ENCODE measurements around the gene USP24. TPM values are rescaled to one million over a fixed set of nuclear protein-coding genes. Genes with fewer than 3 reads are reported as not detected.

USP24 gene
- total RNA-seq, 4 donors from 2014 or later: 68.2 to 137 (median 96.1) TPM

DNA sequence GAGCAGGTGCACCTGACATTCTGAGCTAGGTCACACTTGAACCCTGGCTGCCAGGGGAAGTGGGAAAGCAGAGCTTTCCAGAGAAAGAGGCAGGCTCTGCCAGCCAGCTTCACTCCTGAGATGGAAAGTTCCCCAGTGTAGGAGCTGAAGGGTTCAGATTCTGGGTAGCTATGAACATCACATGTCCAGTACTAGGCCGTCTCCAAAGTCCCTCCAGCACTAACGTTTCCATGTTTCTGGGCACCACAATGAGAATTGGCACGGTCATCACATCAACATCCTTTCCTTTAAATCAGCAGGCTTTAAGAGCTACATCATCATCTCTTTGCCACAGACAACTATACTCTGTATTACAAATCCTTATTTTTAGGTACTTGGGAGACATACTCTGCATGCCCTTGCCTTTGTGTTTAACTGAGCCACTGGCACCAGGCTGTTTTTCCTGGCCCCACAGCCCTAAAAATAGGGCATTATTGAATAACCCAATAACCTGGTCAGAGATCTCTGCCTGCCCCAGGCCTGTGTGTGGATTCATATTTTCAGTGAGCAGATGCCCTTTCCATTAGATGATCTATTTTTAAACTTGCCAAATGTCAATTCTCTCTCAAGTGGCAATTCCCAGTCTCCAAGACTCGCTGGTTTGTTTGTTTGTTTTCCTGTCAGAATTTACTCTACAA lies 35.4 kb upstream of the USP24 start:
- TF ChIP-seq, protein P1, sequence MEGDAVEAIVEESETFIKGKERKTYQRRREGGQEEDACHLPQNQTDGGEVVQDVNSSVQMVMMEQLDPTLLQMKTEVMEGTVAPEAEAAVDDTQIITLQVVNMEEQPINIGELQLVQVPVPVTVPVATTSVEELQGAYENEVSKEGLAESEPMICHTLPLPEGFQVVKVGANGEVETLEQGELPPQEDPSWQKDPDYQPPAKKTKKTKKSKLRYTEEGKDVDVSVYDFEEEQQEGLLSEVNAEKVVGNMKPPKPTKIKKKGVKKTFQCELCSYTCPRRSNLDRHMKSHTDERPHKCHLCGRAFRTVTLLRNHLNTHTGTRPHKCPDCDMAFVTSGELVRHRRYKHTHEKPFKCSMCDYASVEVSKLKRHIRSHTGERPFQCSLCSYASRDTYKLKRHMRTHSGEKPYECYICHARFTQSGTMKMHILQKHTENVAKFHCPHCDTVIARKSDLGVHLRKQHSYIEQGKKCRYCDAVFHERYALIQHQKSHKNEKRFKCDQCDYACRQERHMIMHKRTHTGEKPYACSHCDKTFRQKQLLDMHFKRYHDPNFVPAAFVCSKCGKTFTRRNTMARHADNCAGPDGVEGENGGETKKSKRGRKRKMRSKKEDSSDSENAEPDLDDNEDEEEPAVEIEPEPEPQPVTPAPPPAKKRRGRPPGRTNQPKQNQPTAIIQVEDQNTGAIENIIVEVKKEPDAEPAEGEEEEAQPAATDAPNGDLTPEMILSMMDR (IDR thresholded peaks at IDR 0.05; ENCODE audit: low read depth): no peak

DNA sequence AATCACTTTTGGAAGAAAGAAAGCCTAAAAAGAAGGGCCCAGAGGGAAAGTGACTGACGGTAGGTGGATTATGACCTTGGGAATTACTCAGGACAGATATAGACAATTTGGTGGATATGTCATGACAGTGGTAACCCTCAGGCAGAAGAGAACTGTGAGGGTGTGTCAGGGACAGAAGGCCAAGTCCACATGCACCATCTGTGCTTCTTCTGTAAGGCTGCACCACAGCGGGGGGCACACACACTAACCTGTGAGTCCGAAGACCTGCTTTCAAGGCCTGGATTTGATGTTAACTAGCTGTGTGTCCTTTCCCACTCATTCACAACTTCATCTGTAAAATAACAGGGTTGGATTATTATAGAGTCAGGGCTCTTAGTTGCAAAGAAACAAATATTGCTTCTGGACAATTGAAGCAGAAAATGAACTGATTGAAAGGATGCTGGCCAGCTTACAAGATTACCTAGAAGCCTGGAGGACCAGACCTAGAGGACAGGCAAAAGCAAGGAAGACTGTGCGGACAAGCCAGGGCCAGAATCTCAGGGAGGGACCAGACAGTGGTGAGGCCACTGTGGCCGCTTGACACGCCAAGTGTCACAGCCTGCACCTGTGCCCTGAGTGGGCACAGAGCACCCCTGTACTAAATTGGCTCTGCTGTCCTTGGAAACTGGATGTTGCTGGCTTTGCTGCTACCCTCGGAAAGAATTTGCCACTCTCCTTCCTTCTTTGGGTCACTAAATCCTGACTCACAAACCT lies 34.7 kb upstream of the USP24 start:
- TF ChIP-seq, protein P1 (IDR thresholded peaks at IDR 0.05; ENCODE audit: low read depth): no peak

DNA sequence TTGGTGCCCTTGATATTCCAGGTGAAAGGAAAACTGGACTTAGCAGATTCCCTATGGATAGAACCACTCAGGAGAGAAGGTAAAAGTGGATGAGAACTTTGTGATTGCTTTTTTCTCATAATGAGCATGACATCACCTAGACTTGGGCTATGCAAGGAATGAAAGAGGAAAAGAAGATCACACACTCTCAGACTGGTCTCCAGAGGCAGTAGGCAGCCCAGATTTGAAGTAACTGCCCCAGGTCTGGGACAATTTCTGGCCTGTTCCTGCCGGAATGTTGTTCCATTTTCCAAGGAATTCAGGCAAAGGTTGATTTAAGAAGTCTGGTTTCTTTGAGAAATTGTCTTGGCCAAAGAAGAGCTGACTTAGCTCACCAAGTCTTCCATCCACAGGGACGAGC lies 31.7 kb upstream of the USP24 start:
- TF ChIP-seq, protein P1 (IDR thresholded peaks at IDR 0.05; ENCODE audit: low read depth): no peak

DNA sequence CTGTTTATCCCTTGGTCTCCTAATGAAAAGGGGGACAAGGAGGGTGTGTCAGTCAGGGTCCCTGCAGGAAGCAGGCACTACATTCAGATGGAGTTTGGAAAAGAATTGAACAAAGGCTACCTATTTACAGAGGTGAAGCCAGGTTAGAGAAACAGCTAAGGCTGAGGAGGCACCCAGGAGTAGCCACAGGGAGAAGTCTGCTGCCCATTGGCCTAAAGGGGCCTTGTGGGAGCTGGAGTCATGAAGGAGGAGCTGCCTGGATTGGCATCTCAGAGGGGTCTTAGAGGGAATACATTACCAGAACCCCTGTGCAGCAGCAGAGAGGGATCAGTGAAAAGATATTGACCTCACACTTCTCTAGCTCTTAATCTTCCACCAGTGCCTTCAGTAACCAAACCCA lies 31.2 kb upstream of the USP24 start:
- TF ChIP-seq, protein P1 (IDR thresholded peaks at IDR 0.05; ENCODE audit: low read depth): no peak

DNA sequence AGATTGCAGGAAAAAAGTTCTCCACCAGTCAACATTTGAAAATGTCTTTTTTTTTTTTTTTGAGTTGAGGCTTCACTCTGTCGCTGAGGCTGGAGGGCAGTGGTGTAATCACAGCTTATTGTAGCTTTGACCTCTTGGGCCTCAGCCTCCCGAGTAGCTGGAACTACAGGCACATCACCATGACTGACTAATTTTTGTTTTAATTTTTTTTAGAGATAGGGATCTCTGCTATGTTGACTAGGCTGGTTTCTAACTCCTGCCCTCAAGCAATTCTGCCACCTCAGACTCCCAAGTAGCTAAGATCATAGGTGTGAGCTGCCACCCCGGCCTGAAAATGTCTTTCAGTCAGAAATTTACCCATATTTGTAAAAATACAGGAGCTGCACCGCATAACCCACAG lies 30.6 kb upstream of the USP24 start:
- TF ChIP-seq, protein P1 (IDR thresholded peaks at IDR 0.05; ENCODE audit: low read depth): no peak

DNA sequence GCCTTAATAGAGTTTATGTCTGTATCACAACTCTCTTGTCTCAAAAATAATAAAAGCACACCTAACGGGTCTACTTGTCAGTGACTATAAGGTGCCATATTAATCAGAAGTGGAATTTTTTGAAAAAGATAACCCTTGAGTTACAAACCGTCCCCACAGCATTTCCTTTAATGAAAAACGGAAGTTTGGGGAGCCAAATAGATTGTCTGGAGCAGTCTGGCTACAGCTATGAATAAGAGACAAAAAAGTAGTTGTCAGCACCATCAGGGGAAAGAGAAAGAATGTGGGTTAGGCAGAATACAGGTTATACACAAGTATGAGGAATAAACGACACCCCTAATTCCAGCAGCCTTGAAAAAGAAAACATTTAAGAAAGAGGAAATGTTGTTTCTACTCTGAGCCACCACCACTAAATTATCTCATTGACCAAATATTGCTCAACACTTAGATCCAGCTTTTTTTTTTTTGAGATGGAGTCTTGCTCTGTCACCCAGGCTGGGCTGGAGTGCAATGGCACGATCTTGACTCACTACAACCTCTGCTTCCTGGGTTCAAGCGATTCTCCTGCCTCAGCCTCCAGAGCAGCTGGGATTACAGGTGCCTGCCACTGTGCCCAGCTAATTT lies 29.4 kb upstream of the USP24 start:
- TF ChIP-seq, protein P1 (IDR thresholded peaks at IDR 0.05; ENCODE audit: low read depth): no peak

DNA sequence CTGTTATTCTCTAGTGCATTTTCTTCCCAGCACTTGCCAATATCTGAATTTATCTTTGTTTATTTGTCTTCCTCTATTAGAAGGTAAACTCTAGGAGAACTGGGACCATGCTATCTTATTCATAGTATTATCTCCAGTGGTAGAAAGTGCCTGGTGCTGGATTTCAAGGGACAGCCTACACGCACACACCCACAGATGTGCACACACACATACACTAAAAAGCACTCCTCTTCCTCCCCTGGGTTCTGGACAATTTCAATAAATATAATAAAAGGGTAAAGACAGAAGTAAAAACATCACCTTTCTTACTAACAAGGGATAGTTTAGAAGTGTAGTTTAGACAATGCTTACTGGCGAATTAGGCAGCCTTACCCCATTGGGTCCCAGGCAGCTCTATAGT lies 28.5 kb upstream of the USP24 start:
- TF ChIP-seq, protein P1 (IDR thresholded peaks at IDR 0.05; ENCODE audit: low read depth): no peak

Data from subcutaneous adipose tissue (tissue), 4 donors.